ENCODE results near the gene TUBGCP5.

TUBGCP5 gene

DNA sequence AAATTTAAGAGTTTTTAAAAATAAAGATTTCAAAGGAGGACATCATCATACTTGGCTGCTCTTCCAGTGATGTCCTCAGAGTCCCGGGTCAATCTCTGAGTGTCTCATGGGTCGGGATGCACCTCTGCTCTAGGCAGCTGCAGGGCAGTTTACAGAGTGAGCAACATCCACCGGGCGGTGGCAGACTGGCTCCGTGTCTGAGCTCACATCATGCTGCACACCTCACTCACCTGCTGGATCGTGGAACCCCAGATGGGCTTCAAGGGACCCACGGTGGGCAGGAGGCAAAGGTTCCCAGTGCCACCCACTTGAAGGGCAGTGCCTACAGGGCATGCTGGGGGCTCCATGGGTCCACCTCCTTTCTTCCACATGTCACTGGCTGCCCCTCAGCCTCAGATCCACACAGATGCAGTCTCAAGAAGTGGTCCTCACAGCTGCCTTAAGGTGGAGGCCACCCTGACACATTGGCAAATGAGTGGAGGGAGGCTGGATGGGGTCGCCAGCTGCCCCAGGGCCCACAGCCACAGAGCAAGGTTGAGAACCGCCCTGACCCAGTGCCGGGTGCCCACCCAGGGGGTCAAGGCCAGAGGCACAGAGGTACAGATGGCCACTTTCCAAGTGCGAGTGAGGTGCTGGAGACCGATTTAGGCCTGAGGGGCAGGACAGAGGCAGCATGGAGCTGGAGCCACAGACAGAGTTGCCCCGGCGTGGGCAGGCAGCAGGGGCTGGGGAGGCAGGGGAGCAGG, 84.4 kb downstream of the TUBGCP5 start:
- no peak for DNase-seq

DNA sequence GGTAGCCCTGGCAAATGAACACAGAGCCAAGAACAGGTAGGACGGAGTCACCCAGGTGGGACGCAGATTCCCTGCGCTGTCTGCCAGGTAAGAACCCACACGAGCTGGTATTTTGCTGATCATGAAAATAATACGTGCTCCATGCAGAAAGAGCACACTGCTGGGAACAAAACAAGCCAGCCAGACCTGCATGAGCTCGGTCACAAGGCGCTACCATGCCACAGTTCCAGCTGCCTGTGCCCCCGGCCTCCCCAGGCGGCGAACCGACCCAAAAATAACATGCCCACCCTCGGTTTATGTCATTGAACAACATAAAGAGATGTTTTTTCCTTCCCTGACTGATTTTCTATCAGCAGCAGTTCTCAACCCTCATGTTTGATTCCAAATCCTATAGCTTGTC, 85.0 kb downstream of the TUBGCP5 start:
- no peak for DNase-seq

DNA sequence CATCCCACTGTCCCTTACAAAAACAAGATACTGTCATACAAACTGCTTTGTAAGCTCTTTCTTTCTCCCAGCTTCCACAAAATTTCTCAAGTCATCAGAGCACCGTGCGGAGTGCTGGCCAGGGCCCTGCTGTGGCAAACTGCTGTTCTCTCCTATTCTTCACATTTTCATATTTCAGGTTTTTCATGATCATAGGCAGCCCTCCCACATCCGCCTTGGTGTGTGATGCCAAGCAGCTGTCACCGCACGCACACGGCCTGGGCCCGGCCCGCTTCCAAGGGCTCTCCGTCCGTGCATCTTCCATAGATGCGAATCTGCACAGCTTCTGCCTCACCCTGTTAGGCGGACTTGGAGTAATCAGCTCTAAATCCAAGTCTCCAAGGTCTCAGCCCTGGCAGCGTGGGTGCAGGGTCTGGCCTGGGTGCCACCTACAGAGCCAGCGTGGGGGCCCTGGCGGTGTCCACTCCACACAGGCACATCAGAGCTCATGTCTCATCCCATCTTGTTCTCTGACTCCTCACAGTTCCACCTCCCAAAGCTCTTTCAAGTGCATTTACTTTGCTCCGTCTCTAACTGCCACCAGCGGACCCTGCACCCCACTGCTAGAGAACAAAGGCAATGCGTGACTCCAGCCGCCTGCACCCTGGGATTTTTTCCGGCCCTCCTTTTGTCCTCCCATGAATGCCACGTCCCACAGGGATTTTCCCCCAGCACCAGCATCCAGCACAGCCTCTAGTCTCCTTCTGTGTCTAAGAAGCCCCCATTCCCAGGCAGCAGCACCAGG, 86.4 kb downstream of the TUBGCP5 start:
- DNase-seq, result peak in 8 of 58 donors; percentile 34 to 69 (median 45)

DNA sequence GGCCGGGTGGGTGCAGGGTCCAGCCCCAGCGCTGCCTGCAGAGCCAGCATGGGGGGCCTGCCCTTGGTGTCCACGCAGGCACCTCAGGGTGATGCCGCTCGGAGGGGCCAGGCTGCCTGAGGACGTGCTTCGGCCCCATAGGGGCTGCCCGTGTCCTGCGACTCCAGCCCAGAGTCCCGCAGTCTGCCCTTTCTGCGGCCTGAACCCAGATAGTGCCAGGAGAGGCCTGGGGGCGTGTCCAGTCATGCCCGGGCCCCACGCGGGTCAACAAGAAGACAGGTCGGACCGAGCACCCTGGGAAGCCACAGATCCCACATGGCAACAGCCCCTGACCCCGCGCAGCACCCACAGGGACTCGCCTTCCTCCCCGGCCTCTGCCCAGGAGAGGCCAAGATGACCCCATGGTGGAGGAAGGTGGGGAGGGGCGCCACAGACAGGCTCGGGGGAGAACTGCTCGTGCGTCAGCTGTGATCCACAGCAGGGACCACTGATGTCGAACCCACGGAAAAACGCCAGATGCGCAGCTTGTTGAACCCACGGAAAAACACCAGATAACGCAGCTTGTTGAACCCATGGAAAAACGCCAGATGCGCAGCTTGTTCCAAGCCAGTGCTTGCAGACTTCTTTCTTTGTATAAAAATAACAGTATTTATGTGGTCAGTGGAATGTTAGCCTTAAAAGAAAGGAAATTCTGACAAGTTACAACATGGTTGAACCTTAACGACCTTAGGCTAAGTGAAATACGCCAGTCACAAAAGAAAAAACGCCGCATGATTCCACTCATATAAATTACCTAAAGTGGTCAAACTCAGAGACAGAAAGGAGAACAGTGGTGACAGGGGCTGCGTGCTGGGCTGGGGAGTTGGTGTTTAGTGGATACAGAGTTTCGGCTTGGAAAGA, 87.7 kb downstream of the TUBGCP5 start:
- DNase-seq, result peak in 1 of 58 donors; percentile 24

DNA sequence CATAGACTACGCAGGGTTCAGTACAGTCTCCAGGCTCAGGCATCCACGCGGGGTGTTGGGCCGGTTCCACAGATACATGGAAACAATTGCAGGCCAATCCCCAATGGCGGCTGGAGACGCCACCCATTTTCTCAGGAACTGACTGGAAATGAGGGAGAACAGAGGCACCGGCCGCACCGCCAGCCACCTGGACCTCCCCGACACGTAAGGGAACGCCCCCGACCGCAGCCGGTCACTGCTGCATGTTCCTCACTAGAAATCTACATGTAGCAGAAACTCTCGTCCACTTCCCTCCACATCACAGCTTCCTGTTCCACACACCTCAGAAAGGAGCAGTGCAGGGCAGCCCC, 88.4 kb downstream of the TUBGCP5 start:
- no peak for DNase-seq

DNA sequence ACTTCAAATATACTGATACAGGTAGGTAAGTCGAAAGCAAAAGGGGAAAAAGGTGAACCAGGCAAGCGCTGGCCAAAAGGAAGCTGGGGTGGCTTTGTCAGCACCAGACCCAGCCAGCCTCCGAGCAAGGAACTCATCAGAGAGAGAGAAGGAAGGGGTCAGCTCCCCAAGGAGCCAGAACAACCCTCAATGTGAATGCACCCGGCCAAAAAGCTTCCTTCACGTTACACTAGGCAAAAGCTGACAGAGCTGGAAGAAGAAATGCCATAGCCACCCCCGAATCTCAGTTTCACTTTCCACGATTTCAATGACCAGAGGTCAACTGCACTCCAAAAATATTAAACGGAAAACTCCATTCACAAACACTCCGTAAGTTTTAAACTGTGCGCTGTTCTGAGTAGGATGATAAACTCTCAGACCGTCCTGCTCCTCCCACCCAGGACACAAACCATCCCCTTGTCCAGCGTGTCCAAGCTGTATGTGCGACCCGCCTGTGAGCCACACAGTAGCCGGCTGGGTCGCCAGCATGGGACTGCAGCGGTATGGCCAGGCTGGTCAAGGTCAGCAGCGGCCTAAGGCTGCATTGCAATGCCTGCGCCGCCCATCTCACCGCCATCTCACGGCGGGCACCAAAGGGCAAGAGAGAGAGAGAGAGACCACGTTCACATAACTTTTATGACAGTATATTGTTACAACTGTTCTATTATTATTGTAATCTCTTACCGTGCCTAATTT, 88.9 kb downstream of the TUBGCP5 start:
- no peak for DNase-seq
